ENCODE data around the gene CDS2. TPM values are rescaled to one million over a fixed set of nuclear protein-coding genes. Genes with fewer than 3 reads are reported as not detected.
A peak's percentile ranks its signal among the peaks of the same experiment; 100 is the strongest.

Gene CDS2
- total RNA-seq, 1 experiment from 2014 or later: 26.3 TPM

GRCh38 chr20:5080384-5080877 is 46.4 kb upstream of the CDS2 start:
- BruUV-seq (replicated peaks): no TSS peak
- no peaks in the 10 kb centered on the region for H3K4me1 Mint-ChIP-seq (ENCODE audit: insufficient read depth, unreplicated experiment)
- no peaks in the 10 kb centered on the region for H3K36me3 Mint-ChIP-seq (ENCODE audit: insufficient read depth, unreplicated experiment)
- ChIA-PET POLR2A (interaction anchor here (1.4 kb wide), 1 partner anchor 17 kb away, joined by 3 read pairs; no protein-coding TSS in a partner anchor), CTCF (interaction anchor here (0.8 to 2.7 kb wide), 4 partner anchors 11 to 319 kb away, joined by 3 to 13 read pairs (median 4); no protein-coding TSS in a partner anchor)
- H3K27ac Mint-ChIP-seq (ENCODE audit: low read depth, unreplicated experiment): peak overlapping the region; percentile 50
- H3K27me3 Mint-ChIP-seq (ENCODE audit: insufficient read depth, unreplicated experiment): no peaks in the 10 kb centered on the region
- H3K9me3 Mint-ChIP-seq (ENCODE audit: unreplicated experiment): no peaks in the 10 kb centered on the region
- TF ChIP-seq, protein P1, sequence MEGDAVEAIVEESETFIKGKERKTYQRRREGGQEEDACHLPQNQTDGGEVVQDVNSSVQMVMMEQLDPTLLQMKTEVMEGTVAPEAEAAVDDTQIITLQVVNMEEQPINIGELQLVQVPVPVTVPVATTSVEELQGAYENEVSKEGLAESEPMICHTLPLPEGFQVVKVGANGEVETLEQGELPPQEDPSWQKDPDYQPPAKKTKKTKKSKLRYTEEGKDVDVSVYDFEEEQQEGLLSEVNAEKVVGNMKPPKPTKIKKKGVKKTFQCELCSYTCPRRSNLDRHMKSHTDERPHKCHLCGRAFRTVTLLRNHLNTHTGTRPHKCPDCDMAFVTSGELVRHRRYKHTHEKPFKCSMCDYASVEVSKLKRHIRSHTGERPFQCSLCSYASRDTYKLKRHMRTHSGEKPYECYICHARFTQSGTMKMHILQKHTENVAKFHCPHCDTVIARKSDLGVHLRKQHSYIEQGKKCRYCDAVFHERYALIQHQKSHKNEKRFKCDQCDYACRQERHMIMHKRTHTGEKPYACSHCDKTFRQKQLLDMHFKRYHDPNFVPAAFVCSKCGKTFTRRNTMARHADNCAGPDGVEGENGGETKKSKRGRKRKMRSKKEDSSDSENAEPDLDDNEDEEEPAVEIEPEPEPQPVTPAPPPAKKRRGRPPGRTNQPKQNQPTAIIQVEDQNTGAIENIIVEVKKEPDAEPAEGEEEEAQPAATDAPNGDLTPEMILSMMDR (IDR thresholded peaks at IDR 0.05; ENCODE audit: unreplicated experiment): no peak
- intact Hi-C loops (cut with micrococcal nuclease): no loop called here
- H3K4me3 Mint-ChIP-seq (ENCODE audit: unreplicated experiment): no peak overlapping the region
- DNase-seq (ENCODE audit: unreplicated experiment): peak; percentile 55

- no peak overlapping the region for H3K27ac Mint-ChIP-seq (ENCODE audit: low read depth, unreplicated experiment)
- intact Hi-C loops (cut with micrococcal nuclease): no loop called here
- no peak overlapping the region for H3K4me3 Mint-ChIP-seq (ENCODE audit: unreplicated experiment)
- H3K9me3 Mint-ChIP-seq (ENCODE audit: unreplicated experiment): no peaks in the 10 kb centered on the region
- H3K4me1 Mint-ChIP-seq (ENCODE audit: insufficient read depth, unreplicated experiment): no peaks in the 10 kb centered on the region
- DNase-seq (ENCODE audit: unreplicated experiment): no peak
- CTCF ChIA-PET: interaction anchor here (0.7 to 1.7 kb wide), 3 partner anchors 16 to 350 kb away, joined by 3 to 7 read pairs (median 5); no protein-coding TSS in a partner anchor
- no peaks in the 10 kb centered on the region for H3K27me3 Mint-ChIP-seq (ENCODE audit: insufficient read depth, unreplicated experiment)
- POLR2A ChIA-PET: interaction anchor here (1.1 to 1.4 kb wide), 2 partner anchors 11 to 12 kb away, joined by 5 read pairs; no protein-coding TSS in a partner anchor
- BruUV-seq (replicated peaks): no TSS peak
- H3K36me3 Mint-ChIP-seq (ENCODE audit: insufficient read depth, unreplicated experiment): peaks cover 13% of the 10 kb centered on the region
- TF ChIP-seq, protein P1 (IDR thresholded peaks at IDR 0.05; ENCODE audit: unreplicated experiment): no peak
Observed at GRCh38 chr20:5085380-5085779, 41.4 kb upstream of the CDS2 start.

GRCh38 chr20:5088688-5089087 is 38.1 kb upstream of the CDS2 start:
- Mint-ChIP-seq H3K36me3 (ENCODE audit: insufficient read depth, unreplicated experiment) (peaks cover 22% of the 10 kb centered on the region), H3K4me1 (ENCODE audit: insufficient read depth, unreplicated experiment) (no peaks in the 10 kb centered on the region), H3K27ac (ENCODE audit: low read depth, unreplicated experiment) (no peak overlapping the region), H3K27me3 (ENCODE audit: insufficient read depth, unreplicated experiment) (no peaks in the 10 kb centered on the region), H3K4me3 (ENCODE audit: unreplicated experiment) (no peak overlapping the region), H3K9me3 (ENCODE audit: unreplicated experiment) (no peaks in the 10 kb centered on the region)
- BruUV-seq (replicated peaks): no TSS peak
- DNase-seq (ENCODE audit: unreplicated experiment): no peak
- TF ChIP-seq, protein P1 (IDR thresholded peaks at IDR 0.05; ENCODE audit: unreplicated experiment): no peak
- intact Hi-C loops (cut with micrococcal nuclease): no loop called here
- CTCF ChIA-PET: interaction anchor here (0.6 to 2.0 kb wide), 6 partner anchors 12 to 370 kb away, joined by 3 to 8 read pairs (median 4); no protein-coding TSS in a partner anchor
- POLR2A ChIA-PET: interaction anchor here (0.7 to 1.2 kb wide), 2 partner anchors 22 to 200 kb away, joined by 3 read pairs; no protein-coding TSS in a partner anchor

GRCh38 chr20:5090191-5090590 is 36.6 kb upstream of the CDS2 start:
- Mint-ChIP-seq H3K27me3 (ENCODE audit: insufficient read depth, unreplicated experiment) (no peaks in the 10 kb centered on the region), H3K9me3 (ENCODE audit: unreplicated experiment) (no peaks in the 10 kb centered on the region), H3K36me3 (ENCODE audit: insufficient read depth, unreplicated experiment) (peaks cover 27% of the 10 kb centered on the region), H3K4me3 (ENCODE audit: unreplicated experiment) (no peak overlapping the region), H3K4me1 (ENCODE audit: insufficient read depth, unreplicated experiment) (no peaks in the 10 kb centered on the region), H3K27ac (ENCODE audit: low read depth, unreplicated experiment) (peak overlapping the region; percentile 18)
- POLR2A ChIA-PET: no interaction called here
- intact Hi-C loops (cut with micrococcal nuclease): no loop called here
- TF ChIP-seq, protein P1 (IDR thresholded peaks at IDR 0.05; ENCODE audit: unreplicated experiment): no peak
- no TSS peak for BruUV-seq (replicated peaks)
- DNase-seq (ENCODE audit: unreplicated experiment): no peak
- CTCF ChIA-PET: interaction anchor here (1.2 kb wide), 1 partner anchor 17 kb away, joined by 6 read pairs; no protein-coding TSS in a partner anchor

Measured in MCF 10A (cell line).